ENCODE data around the gene ABCD1. TPM values are rescaled to one million over a fixed set of nuclear protein-coding genes. Genes with fewer than 3 reads are reported as not detected.

ABCD1 gene
- polyA plus RNA-seq, 3 donors = 5.6 to 22.5 (median 5.8) TPM

DNA sequence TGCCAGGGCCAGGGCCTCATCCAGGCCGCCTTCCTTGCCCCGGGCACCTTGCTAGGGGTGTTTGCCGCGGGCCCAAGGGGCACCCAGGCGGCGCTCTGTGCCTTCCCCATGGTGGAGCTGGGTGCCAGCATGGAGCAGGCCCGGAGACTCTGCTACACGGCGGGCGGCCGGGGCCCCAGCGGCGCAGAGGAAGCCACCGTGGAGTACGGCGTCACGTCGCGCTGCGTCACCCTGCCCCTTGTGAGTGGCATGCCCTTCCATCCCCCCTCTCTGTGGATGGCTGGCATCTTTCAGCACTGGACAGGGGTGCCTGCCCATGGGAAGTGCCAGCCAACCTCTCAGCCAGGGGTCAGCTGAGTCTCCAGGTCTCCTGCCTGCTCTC lies 43.0 kb downstream of the ABCD1 start:
- H3K4me1 ChIP-seq (ENCODE audit: control insufficient read depth in 1 of 2, insufficient read depth in 2 of 2, low read length in 2 of 2) = peaks cover 0 to 5% of the 10 kb centered on the region in 2 donors
- H3K4me1 Mint-ChIP-seq = peaks cover 14% of the 10 kb centered on the region
- H3K4me2 ChIP-seq (replicated peaks; ENCODE audit: extremely low read depth, low read length, poor library complexity, severe bottlenecking) = no peak overlapping the region
- no peaks in the 10 kb centered on the region for H3K79me2 ChIP-seq (ENCODE audit: insufficient read depth, low read length)
- no peak for DNase-seq
- H4K20me1 ChIP-seq (ENCODE audit: insufficient read depth, low read length) = no peaks in the 10 kb centered on the region
- H3K4me3 ChIP-seq (replicated peaks in 1 of 3; ENCODE audit: low read depth in 2 of 3, low read length in 3 of 3) = no peak overlapping the region
- no peaks in the 10 kb centered on the region for H3K36me3 Mint-ChIP-seq
- intact Hi-C loops (cut with micrococcal nuclease) = loop anchor here in 1 of 2 donors (10.0 kb wide), 2 partner anchors 157 to 187 kb away; partner anchors contain the start of gene ARHGAP4
- H3K27ac ChIP-seq (ENCODE audit: low read depth in 1 of 2, low read length in 2 of 2) = no peak overlapping the region
- H3K9me3 Mint-ChIP-seq = peaks cover 0 to 3% (median 0%) of the 10 kb centered on the region in 7 donors
- no peaks in the 10 kb centered on the region for H3K36me3 ChIP-seq (replicated peaks in 1 of 2; ENCODE audit: control insufficient read depth in 1 of 2, insufficient read depth in 2 of 2, low read length in 2 of 2)
- WGBS (ENCODE audit: insufficient coverage) = 93% methylated on average over 8 of the region's 20 CpGs
- H3K27ac Mint-ChIP-seq = no peak overlapping the region
- TF ChIP-seq, protein P1, sequence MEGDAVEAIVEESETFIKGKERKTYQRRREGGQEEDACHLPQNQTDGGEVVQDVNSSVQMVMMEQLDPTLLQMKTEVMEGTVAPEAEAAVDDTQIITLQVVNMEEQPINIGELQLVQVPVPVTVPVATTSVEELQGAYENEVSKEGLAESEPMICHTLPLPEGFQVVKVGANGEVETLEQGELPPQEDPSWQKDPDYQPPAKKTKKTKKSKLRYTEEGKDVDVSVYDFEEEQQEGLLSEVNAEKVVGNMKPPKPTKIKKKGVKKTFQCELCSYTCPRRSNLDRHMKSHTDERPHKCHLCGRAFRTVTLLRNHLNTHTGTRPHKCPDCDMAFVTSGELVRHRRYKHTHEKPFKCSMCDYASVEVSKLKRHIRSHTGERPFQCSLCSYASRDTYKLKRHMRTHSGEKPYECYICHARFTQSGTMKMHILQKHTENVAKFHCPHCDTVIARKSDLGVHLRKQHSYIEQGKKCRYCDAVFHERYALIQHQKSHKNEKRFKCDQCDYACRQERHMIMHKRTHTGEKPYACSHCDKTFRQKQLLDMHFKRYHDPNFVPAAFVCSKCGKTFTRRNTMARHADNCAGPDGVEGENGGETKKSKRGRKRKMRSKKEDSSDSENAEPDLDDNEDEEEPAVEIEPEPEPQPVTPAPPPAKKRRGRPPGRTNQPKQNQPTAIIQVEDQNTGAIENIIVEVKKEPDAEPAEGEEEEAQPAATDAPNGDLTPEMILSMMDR (IDR thresholded peaks at IDR 0.05) = no peak
- peaks cover 1 to 16% (median 9%) of the 10 kb centered on the region in 3 donors for H3K27me3 Mint-ChIP-seq (ENCODE audit: low read depth in 3 of 3)
- no peak overlapping the region for H3K9ac ChIP-seq (ENCODE audit: insufficient read depth, low read length, poor library complexity, severe bottlenecking)
- no peak overlapping the region for H3K4me3 Mint-ChIP-seq
- no peaks in the 10 kb centered on the region for H3K27me3 ChIP-seq (ENCODE audit: control insufficient read depth in 2 of 2, insufficient read depth in 2 of 2, low read length in 2 of 2)
- H2AFZ ChIP-seq (ENCODE audit: insufficient read depth, low read depth, low read length, poor library complexity, severe bottlenecking) = no peak overlapping the region
- no peaks in the 10 kb centered on the region for H3K9me3 ChIP-seq (replicated peaks in 1 of 2; ENCODE audit: control insufficient read depth in 1 of 2, insufficient read depth in 1 of 2, low read length in 2 of 2)

DNA sequence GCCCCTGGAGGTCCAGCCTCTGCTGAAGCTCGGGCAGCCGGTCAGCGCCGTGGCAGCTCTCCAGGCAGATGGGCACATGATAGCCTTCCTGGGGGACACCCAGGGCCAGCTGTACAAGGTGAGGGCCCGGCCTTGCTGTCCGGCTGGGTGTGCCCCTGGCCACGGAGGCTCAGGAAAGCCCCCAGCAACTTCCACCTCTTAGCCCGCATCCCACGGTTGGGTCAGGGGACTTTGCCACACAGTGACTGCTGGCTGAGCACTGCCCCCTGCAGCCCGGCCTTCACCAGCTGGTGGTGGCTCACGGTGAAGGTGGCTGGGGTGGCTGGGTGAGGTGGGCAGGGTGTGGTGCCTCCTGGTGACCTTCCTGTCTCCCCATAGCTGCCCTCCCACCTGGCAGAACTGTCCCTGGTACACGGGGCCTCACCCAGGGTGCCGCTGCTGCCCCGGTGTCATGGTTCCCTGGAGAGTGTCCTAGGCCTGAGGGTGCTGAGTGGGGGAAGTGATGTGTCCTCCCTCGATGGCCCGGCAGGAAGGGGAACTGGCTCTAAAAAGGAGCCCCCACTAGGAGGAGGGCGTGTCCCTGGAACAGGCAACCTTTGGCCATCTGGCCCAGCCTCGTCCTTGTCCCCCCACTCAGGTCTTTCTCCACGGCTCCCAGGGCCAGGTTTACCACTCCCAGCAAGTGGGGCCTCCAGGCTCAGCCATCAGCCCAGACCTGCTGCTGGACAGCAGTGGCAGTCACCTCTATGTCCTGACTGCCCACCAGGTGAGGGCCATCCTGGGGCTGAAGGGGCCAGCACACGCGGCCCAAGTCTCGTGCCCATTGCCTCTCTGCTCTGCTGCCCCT lies 43.9 kb downstream of the ABCD1 start:
- Histone ChIP-seq H3K4me1 (ENCODE audit: control insufficient read depth in 1 of 2, insufficient read depth in 2 of 2, low read length in 2 of 2) (peaks cover 0 to 5% of the 10 kb centered on the region in 2 donors), H3K9ac (ENCODE audit: insufficient read depth, low read length, poor library complexity, severe bottlenecking) (no peak overlapping the region), H3K36me3 (replicated peaks in 1 of 2; ENCODE audit: control insufficient read depth in 1 of 2, insufficient read depth in 2 of 2, low read length in 2 of 2) (no peaks in the 10 kb centered on the region), H2AFZ (ENCODE audit: insufficient read depth, low read depth, low read length, poor library complexity, severe bottlenecking) (no peak overlapping the region), H3K4me2 (replicated peaks; ENCODE audit: extremely low read depth, low read length, poor library complexity, severe bottlenecking) (no peak overlapping the region), H3K27ac (ENCODE audit: low read depth in 1 of 2, low read length in 2 of 2) (no peak overlapping the region), H3K9me3 (replicated peaks in 1 of 2; ENCODE audit: control insufficient read depth in 1 of 2, insufficient read depth in 1 of 2, low read length in 2 of 2) (no peaks in the 10 kb centered on the region), H4K20me1 (ENCODE audit: insufficient read depth, low read length) (no peaks in the 10 kb centered on the region), H3K4me3 (replicated peaks in 1 of 3; ENCODE audit: low read depth in 2 of 3, low read length in 3 of 3) (no peak overlapping the region), H3K79me2 (ENCODE audit: insufficient read depth, low read length) (no peaks in the 10 kb centered on the region), H3K27me3 (ENCODE audit: control insufficient read depth in 2 of 2, insufficient read depth in 2 of 2, low read length in 2 of 2) (no peaks in the 10 kb centered on the region)
- H3K4me1 Mint-ChIP-seq = peaks cover 14% of the 10 kb centered on the region
- intact Hi-C loops (cut with micrococcal nuclease) = loop anchor here in 1 of 2 donors (10.0 kb wide), 2 partner anchors 156 to 186 kb away; partner anchors contain the start of gene ARHGAP4
- peak in 1 of 3 donors; percentile 0 for DNase-seq
- 100% methylated on average over 4 of the region's 22 CpGs for WGBS (ENCODE audit: insufficient coverage)
- peaks cover 1 to 16% (median 9%) of the 10 kb centered on the region in 3 donors for H3K27me3 Mint-ChIP-seq (ENCODE audit: low read depth in 3 of 3)
- H3K9me3 Mint-ChIP-seq = peaks cover 0 to 3% (median 0%) of the 10 kb centered on the region in 7 donors
- no peaks in the 10 kb centered on the region for H3K36me3 Mint-ChIP-seq
- TF ChIP-seq, protein P1 (IDR thresholded peaks at IDR 0.05) = no peak
- H3K27ac Mint-ChIP-seq = peak overlapping the region in 1 of 7 donors; percentile 23
- no peak overlapping the region for H3K4me3 Mint-ChIP-seq

All from CD14-positive monocyte (primary cell).